ENCODE data around the gene ZNF682.

ZNF682 gene

GRCh38 chr19:20039203-20039723 is at the start of gene ZNF682:
Gene ZNF682 (minus strand): TSS chr19:20039505. CDS start chr19:20039345, 160 bp downstream.
- Histone ChIP-seq H3K4me3 (ENCODE audit: low read depth, low read length) (peak within 1 kb of the TSS; percentile 98), H3K27ac (ENCODE audit: extremely low read depth, low read depth, low read length) (peak within 1 kb of the TSS; percentile 49; the same call in 1 of the 2 replicates), H3K9me3 (ENCODE audit: control insufficient read depth, insufficient read depth, low read depth, low read length) (no peaks in the 10 kb centered on the region), H3K36me3 (ENCODE audit: control insufficient read depth in 2 of 2, insufficient read depth in 1 of 2, low read length in 2 of 2) (no peaks in the 10 kb centered on the region; a peak in 1 of 3 replicates), H3K4me1 (ENCODE audit: control insufficient read depth, insufficient read depth, low read length) (no peaks in the 10 kb centered on the region)
- ChIA-PET CTCF (no interaction called here), POLR2A (interaction anchor here (0.6 to 2.7 kb wide), 15 partner anchors 9 to 1466 kb away, joined by 3 to 104 read pairs (median 5); partner anchors contain the start of genes ATP13A1, NR2C2AP, ZNF101 and ZNF14)
- TF ChIP-seq ZSCAN5A (tag by site-specific recombination; IDR thresholded peaks at IDR 0.05) (no peak), ZNF747 (tag by site-specific recombination; IDR thresholded peaks at IDR 0.05) (no peak), ZNF621 (tag by site-specific recombination; IDR thresholded peaks at IDR 0.05) (no peak), ZBTB26 (tag by site-specific recombination; optimal IDR thresholded peaks at IDR 0.05) (peak; percentile 55), PRDM10 (tag by site-specific recombination; IDR thresholded peaks at IDR 0.05) (peak; percentile 36; the same call in 1 of the 2 replicates), ZNF175 (tag by site-specific recombination; IDR thresholded peaks at IDR 0.05) (no peak), ZNF785 (tag by site-specific recombination; IDR thresholded peaks at IDR 0.05) (no peak), SP7 (tag by site-specific recombination; IDR thresholded peaks at IDR 0.05) (peak; percentile 28; the same call in 1 of the 2 replicates), ZNF518A (tag by site-specific recombination; conservative IDR thresholded peaks at IDR 0.05; ENCODE audit: low read depth) (0 out of 2 replicates have a peak, but pooled peaks have one; percentile 17), ZNF600 (tag by site-specific recombination; IDR thresholded peaks at IDR 0.05) (peak; percentile 82), ZNF362 (tag by site-specific recombination; IDR thresholded peaks at IDR 0.05) (no peak), ZNF658 (tag by site-specific recombination; IDR thresholded peaks at IDR 0.05) (no peak), PBX3 (CRISPR knock-in tag; IDR thresholded peaks at IDR 0.05) (peak; percentile 70; the same call in 1 of the 2 replicates), SP3 (tag by site-specific recombination; IDR thresholded peaks at IDR 0.05) (peak; percentile 73), ZNF76 (tag by site-specific recombination; IDR thresholded peaks at IDR 0.05; ENCODE audit: borderline replicate concordance, low read depth) (0 out of 2 replicates have a peak, but pooled peaks have one; percentile 33), ZNF692 (tag by site-specific recombination; IDR thresholded peaks at IDR 0.05) (no peak), ZBTB11 (tag by site-specific recombination; conservative IDR thresholded peaks at IDR 0.05; ENCODE audit: low read depth) (peak; percentile 82)
